Lung microvascular endothelial cell (primary cell): ENCODE results near the gene RDH16. TPM values are rescaled to one million over a fixed set of nuclear protein-coding genes. Genes with fewer than 3 reads are reported as not detected.
A peak's percentile ranks its signal among the peaks of the same experiment; 100 is the strongest.
"Not testable (repeated sequence)": the region's sequence is repeated elsewhere in the genome, so short reads cannot be mapped to it uniquely, and the experiment has no call there.

Experiments
- DNase-seq, 2 donors: peaks; one replicate each; pipeline versions ENCODE4 v3.0.0 to v3.0.0-alpha.2; 2010; ENCODE audit warnings: low read depth in 2 of 2
- total RNA-seq: library from RNA; depleted of rRNA; stranded (reverse); fragments of >200 nt; gene quantifications from 2 replicates; pipeline ENCODE4 v1.2.1, GENCODE V29; 2014

The RDH16 gene
- total RNA-seq, 1 donor from 2014 or later = under 0.01 TPM

DNA sequence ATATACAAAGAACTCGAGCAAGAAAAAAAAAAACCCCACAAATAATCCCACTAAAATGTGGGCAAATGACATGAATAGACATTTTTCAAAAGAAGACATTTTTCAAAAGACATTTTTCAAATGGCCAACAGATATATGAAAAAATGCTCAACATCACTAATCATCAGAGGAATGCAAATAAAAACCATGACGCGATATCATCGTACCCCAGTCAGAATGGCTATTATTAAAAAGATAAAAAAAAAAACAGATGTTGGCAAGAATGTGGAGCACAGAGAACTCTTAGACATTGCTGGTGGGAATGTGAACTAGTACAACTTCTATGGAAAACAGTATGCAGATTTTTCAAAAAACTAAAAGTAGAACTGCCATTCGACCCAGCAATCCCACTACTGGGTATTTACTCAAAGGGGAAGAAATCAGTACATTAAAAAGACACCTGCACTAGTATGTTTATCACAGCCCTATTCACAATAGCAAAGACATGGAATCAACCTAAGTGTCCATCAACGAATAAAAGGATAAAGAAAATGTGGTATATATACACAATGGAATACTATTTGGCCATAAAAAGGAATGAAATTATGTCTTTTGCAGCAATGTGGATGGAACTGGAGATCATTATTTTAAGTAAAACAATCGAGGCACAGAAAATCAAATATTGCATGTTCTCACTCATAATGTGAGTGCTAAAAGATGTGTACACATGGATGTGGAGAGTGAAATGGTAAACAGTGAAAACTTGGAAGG, 32.6 kb upstream of the RDH16 start:
- no peak for DNase-seq

DNA sequence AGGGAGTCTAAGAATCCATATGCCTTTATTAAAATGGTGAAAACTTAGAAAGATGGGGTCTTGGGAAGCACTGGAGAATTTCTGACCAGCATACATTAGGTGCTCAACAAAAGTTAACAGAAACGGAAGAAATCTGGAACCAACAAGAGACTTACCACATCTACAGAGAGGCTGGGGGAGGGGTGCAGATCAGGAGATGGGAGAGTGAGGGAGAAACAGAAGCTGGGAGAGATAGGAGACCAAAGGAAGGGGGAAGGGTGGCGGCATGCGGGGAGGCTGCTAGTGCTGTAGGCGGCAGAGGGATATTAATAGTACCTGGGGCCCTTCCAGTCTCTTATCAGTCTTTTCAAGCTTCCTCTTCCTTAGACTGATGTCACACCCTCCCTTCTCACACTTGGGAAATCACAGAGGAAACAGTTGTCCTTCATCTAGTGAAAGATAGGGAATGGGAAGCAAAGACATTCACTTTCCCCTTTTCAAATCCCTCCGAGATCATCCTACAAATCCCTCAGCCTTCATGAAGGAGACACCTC, 30.9 kb upstream of the RDH16 start:
- peak in 1 of 2 donors; percentile 52 for DNase-seq

DNA sequence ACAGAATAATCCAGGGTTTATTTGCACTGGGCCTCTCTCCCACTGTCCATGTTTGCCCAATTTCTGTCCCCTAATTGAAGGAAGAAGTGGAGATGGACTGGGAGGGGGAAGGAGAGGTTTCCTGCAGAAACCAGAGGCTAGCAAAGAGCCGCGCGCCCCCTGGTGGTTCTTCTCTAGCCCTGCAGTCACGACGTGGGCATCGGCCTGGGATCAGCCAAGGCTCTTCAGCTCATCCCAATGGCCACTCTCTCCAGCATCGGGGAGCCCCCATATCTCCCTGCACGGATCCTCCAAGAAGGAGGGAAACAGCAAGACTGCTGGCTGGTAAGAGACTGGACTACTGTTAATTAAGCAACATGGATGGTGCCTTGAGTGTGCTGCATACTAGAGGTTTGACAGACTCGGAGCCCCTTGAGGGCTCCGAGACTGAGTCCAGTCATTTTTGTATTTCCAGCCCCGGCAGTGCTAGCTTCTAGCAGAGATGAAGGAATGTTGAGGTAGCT, 30.2 kb upstream of the RDH16 start:
- peak; percentile 77 to 78 for DNase-seq

DNA sequence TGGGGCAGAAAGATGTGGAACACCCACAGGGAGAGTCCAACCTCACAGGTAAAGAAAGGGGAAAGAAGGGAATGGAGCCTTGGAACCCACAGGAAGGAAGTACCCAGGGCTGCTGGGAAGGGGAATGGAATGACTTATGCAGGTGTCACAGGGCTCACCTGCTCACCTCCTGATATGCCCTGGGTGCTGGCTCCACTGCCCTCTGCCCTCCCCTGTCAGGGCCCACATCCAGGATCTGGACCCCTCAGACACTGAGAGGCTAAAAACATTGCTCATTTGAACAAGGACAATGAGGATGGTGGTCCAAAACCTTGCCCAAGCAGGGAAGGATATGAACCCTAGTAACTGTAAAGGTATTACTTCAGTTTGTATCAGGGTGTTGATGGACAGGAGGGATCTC, 29.6 kb upstream of the RDH16 start:
- DNase-seq = no peak

DNA sequence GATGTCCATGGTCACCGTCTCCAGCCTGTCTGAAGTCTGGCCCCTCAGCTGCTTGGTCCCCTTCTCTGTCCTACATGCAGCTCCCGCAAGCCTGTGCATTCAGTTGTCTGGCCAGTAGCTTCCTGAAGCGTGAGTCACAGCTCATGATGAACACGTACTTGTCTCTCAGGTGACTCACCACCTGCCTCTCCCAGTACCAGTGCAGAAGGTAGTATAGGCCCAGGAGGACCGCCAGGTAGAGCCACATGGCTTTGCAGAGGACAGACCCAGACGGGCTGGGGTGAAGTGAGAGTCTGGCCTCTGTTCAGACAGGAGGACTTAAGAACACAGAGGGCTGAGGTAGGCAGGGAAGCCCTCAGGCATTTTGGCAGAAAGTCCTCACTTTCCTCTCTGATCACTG, 28.3 kb upstream of the RDH16 start:
- peak in 1 of 2 donors; percentile 43 for DNase-seq

DNA sequence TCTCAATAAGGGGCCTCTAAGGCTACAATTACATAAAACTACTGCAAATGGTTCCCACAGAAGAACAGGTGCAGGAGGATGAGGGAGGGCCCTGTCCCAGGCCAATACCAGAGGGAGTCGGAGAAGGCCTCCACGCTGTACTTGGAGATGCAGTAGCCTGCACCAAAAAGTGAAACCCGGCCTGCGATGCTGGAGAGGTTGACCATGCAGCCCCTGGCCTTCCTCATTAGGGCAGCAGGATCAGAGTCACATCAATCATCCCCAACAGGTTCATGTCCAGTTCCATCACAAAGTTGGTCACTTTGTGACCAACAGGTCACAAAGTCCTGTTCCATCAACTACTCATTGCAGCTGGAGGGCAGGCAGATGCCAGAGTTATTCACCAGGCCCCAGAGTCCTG, 26.0 kb upstream of the RDH16 start:
- DNase-seq = no peak

DNA sequence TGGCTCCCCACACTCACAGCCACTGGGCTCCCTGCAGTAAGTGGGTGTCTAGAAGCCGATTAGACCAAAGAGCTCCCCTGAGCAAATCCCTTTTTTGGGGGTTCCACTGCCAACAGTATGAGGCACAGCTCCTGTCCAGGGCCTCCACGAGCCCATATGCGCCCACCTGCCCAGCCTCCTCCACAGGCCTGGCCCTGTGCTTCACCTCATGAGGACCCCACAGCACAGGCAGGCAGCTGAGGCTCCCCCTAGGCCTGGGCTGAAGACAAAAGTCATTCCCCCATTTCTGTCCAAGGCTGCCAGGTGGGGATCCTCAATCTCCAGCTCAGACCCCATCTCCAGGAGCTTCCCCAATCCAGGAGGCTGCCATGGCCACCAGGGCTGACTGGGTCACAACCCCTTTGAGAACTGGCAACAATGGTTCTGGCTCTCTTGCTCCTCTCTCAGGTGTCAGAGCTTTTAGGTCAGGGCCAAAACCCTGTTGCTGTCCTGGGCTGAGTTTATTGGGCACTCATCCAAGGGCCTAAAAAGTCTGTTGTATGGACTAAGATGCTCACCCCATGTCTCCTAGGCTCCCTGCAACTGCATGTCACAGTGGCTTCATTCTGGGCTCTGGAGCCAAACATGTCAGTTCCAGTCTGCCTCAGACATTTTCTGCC, 25.3 kb upstream of the RDH16 start:
- not testable (repeated sequence) for DNase-seq

DNA sequence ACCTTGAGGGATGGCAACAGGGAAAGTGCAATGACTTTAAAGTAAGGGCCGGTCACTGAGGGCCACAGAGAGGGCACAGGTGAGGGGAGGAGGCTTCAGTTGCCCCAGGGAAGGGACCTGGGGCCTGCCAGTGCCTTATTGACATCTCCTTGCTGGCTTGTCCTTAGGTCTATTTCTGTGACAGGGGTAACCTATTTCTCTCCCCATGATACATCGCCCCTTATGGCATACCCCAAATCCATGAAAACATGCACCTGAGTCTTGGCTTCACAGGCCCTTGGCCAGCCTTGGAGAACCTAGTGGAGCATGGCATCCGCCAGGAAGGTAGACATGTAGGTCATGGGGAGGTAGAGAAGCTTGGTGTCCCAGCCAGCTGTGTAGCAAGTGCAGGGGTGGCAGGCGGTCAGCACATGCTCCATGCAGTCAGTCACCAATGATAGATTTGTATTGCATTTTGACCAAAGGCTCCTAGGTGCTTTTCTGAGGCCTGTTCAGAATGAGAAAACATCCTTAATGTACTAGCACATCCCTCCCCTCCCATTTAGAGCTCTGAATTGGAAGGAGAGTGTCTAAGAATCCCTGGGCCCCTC, 23.6 kb upstream of the RDH16 start:
- DNase-seq = no peak

DNA sequence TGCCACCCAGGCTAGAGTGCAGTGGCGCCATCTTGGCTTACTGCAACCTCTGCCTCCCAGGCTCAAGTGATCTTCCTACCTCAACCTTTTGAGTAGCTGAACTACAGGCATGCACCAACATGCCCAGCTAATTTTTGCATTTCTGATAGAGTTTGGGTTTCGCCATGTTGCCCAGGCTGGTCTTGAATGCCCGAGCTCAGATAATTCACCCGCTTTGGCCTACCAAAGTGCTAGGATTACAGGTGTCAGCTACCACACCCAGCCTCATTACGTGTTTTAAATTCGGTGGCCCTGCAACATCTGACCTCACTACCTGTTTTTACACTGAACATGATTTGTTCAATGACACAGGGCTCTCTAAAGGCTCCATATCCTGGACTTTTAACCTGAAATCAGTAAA, 22.9 kb upstream of the RDH16 start:
- DNase-seq = no peak

DNA sequence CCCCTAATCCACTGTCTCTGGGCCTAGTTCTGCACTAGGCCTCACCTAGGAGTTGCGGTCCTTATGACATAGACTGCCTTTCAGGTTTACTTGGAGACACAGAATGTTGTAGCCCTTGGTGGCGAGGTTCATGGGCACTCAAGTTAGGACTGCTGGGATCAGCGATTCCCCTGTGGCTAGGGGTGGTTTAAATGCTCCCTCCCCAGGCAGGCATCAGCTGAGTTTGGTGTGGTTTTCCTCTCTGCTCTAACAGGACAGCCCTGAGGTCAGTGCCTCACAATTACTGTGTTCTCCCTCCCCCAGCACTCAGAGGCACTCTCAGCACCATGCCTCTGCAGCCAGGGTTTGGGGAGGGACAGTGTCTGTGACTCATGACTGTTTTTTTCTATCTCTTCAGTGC, 22.2 kb upstream of the RDH16 start:
- DNase-seq = no peak

DNA sequence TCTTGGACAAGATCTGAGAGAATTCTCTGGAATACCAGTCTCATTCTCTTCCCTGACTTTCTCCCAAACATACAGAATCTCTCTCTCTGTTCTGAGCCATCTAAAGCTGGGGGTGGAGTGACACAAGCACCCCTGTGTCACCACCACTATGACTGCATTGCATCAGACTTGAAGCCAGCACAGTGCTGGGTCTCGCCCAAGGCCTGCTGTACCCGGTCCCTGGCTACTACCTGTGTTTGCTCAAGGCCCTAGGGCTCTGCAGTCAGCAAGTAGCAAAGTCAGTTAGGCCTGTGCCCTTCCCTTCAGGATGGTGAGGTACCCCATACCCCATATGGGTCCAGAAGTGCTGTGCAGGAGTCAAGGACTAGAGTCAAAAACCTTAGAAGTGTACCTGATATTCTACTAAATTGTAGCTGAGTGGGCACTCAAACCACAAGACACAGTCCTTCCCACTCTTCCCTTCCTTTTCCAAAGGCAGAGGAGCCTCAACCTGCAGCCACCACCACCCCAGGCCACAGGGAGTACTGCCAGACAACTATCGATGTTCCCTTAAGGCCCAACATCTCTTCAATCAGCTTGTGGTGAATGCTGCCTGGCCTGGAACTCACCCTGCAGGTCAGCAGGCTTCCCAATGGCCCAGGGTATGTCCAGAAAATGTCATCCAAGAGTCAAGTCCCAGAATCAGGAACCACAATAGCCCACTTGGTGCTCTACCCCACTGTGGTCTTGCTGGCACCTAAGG, 21.2 kb upstream of the RDH16 start:
- DNase-seq = no peak

DNA sequence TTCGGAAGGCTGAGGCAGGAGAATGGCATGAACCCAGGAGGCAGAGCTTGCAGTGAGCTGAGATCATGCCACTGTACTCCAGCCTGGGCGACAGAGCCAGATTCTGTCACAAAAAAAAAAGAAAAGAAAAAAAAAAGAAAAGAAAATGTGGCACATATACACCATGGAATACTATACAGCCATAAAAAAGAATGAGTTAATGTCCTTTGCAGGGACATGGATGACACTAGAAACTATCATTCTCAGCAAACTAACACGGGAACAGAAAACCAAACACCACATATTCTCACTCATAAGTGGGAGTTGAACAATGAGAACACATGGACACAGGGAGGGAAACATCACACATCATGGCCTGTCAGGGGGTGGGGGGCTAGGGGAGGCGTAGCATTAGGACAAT, 20.0 kb upstream of the RDH16 start:
- not testable (repeated sequence) for DNase-seq

DNA sequence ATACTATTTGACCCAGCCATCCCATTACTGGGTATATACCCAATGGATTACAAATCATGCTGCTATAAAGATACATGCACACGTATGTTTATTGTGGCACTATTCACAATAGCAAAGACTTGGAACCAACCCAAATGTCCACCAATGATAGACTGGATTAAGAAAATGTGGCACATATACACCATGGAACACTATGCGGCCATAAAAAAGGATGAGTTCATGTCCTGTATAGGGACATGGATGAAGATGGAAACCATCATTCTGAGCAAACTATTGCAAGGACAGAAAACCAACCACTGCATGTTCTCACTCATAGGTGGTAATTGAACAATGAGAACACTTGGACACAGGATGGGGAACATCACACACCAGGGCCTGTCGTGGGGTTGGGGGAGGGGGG, 16.8 kb upstream of the RDH16 start:
- not testable (repeated sequence) for DNase-seq

DNA sequence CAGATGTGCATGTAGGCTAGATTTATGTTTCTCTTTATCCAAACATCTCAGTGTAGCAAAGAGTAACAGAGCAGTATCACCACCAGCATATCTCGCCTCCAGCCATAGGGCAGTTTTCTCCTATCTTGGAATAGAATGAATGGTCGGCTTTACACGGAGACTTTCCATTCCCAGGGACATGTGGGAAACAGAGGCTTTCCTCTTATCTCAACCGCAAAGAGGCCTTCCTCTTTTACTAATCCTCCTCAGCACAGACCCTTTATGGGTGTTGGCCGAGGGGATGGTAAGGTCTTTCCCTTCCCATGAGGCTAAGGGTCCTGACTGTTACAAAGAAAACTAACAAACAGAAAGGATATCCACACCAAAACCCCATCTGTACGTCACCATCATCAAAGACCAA, 11.5 kb upstream of the RDH16 start:
- not testable (repeated sequence) for DNase-seq

DNA sequence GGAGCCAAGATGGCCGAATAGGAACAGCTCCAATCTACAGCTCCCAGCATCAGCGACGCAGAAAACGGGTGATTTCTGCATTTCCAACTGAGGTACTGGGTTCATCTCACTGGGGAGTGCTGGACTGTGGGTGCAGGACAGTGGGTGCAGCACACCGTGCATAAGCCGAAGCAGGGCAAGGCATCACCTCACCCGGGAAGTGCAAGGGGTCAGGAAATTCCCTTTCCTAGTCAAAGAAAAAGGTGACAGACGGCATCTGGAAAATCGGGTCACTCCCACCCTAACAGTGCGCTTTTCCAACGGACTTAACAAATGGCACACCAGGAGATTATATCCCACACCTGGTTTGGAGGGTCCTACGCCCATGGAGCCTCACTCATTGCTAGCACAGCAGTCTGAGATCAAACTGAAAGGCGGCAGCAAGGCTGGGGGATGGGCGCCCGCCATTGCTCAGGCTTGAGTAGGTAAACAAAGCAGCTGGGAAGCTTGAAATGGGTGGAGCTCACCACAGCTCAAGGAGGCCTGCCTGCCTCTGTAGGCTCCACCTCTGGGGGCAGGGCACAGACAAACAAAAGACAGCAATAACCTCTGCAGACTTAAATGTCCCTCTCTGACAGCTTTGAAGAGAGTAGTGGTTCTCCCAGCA, 8.7 kb upstream of the RDH16 start:
- DNase-seq = not testable (repeated sequence)

DNA sequence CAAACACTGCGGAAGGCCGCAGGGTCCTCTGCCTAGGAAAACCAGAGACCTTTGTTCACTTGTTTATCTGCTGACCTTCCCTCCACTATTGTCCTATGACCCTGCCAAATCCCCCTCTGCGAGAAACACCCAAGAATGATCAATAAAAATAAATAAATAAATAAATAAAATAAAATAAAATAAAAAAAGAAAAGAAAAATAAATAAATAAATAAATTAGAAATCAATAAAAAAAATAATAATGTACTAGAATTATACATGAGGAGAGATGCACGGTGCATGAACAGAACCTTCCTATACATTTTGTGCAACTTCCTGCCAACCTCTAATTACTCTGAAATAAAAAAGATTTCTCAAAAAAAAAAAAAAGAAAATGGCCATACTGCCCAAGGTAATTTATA, 7.7 kb upstream of the RDH16 start:
- not testable (repeated sequence) for DNase-seq

DNA sequence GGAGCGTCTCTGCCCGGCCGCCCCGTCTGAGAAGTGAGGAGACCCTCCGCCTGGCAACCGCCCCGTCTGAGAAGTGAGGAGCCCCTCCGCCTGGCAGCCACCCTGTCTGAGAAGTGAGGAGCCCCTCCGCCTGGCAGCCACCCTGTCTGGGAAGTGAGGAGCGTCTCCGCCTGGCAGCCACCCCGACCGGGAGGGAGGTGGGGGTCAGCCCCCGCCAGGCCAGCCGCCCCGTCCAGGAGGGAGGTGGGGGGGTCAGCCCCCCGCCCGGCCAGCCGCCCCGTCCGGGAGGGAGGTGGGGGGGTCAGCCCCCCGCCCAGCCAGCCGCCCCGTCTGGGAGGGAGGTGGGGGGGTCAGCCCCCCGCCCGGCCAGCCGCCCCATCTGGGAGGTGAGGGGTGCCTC, 6.1 kb upstream of the RDH16 start:
- not testable (repeated sequence) for DNase-seq

DNA sequence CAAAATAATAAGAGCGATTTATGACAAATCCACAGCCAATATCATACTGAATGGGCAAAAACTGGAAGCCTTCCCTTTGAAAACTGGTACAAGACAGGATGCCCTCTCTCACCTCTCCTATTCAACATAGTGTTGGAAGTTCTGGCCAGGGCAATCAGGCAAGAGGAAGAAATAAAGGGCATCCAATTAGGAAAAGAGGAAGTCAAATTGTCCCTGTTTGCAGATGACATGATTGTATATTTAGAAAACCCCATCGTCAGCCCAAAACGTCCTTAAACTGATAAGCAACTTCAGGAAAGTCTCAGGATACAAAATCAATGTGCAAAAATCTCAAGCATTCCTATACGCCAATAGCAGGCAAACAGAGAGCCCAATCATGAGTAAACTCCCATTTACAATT, 4.8 kb upstream of the RDH16 start:
- DNase-seq = not testable (repeated sequence)

DNA sequence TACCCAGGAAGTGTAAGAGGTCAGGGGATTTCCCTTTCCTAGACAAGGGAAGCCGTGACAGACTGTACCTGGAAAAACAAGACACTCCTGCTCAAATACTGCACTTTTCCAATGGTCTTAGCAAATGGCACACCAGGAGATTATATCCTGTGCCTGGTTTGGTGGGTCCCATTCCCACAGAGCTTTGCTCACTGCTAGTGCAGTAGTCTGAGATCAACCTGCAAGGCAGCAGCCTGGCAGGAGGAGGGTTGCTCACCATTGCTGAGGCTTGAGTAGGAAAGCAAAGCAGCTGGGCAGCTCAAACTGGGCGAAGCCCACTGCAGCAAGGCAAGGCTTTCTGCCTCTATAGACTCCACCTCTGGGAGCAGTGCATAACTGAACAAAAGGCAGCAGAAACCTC, 1.0 kb upstream of the RDH16 start:
- DNase-seq = no peak

DNA sequence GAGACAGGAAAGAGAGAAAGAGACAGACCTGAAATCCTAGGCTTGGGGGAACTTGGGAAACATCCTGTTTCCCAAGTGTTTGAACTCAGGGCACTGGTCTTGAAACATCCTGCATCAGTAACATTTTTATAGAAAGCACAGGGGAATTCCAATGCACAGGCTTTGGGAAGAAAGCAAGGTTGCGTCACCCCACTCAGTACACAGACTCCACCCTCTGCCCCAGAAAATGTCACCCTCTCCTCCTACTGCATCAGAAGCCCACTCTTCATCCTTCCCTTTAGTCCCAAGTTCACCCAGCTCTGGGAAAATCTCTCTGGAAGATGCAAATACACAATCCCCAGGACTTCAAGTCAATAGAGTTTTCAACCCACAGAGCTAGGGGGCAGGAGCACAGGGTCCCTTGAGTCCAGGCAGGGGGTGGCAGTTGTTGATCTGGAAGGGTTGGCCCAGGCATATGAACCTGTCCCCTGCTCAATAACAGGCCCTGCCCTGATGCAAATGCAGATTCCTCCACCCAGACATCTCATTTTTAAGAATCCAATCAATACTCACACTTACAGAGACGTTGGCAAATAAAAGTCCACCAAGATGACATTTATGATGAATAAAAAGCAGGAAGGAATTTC, 1.7 kb downstream of the RDH16 start:
- DNase-seq = no peak

DNA sequence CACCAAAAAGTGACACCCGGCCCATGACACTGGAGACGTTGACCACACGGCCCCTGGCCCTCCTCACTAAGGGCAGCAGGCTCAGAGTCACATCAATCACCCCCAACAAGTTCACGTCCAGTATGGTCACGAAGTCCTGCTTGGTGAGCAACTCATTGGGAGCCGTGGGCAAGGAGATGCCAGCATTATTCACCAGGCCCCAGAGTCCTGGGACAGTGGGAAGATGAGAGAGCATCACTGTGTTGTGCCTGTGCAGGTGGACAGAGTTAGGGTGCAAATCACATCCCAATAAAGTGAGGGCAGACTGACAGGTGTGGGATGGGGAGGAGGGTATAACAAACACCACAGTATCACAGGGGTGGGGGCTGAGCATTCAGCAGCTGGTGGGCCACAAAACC, 2.5 kb downstream of the RDH16 start:
- DNase-seq = no peak
